Measurements from ENCODE around the gene OXA1L.
"Not testable (repeated sequence)": the region's sequence is repeated elsewhere in the genome, so short reads cannot be mapped to it uniquely, and the experiment has no call there.

The OXA1L gene

GRCh38 chr14:22801716-22802115 is 35.2 kb downstream of the OXA1L start:
- no peak for DNase-seq

GRCh38 chr14:22802860-22803686 is 36.6 kb downstream of the OXA1L start:
- no peak for DNase-seq

- no peak for DNase-seq
These were observed 37.1 kb downstream of the OXA1L start for GRCh38 chr14:22803687-22803974.

GRCh38 chr14:22805235-22805634 is 38.7 kb downstream of the OXA1L start:
- not testable (repeated sequence) for DNase-seq

- DNase-seq: no peak
These were observed 41.1 kb downstream of the OXA1L start for GRCh38 chr14:22807432-22808087.

- DNase-seq: no peak
These were observed 42.1 kb downstream of the OXA1L start for GRCh38 chr14:22808388-22809209.

DNA sequence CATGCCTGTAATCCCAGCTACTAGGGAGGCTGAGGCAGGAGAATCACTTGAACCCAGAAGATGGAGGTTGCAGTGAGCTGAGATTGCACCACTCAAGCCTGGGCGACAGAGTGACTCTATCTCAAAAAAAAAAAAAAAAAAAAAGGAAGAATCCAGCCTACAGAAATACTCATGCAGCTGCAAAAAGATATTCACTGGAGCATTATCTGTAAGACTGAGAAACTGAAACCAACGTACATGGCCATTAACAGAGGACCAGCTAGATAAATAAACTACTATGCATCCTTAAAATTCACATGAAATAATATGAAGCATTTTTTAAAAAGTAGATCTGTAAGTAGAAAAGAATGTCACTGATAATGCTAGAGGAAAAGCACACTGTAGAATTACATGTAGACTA is 45.2 kb downstream of the OXA1L start:
- peak; percentile 15 for DNase-seq

DNA sequence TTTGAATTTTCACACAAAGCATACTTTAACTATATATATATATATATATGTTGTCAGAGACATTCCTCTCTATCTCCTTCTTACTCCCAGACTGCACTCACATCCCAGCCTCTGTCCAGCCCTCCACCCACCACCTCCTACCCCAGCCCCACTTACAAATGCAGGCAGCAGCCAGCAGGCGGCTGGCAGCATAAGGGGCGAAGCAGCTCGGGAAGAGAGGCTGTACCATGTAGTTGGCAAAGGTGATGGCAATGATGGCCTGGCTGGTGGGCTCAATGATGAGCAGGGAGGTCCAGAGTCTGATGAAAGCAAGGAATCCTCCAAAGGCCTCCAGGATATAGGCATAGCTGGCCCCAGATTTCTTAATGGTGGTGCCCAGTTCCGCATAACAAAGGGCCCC is 46.3 kb downstream of the OXA1L start:
- no peak for DNase-seq

- DNase-seq: no peak
These were observed 46.7 kb downstream of the OXA1L start for GRCh38 chr14:22813145-22813544.

DNA sequence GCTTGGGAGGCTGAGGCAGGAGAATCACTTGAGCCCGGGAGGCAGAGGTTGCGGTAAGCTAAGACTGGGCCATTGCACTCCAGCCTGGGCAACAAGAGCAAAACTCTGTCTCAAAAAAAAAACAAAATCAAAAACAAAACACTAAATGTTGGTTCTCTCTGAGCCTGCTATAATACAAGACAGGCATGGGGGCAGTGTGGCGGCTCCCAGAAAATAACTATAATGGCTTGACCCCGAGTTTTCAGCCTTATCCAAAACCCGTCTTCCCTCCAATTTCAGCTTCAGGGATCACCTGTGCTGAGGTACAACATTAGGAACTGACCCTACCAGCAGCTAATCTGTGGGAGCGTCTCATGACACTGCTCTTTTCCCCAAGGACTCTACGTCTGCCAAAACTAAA is 47.9 kb downstream of the OXA1L start:
- no peak for DNase-seq

DNA sequence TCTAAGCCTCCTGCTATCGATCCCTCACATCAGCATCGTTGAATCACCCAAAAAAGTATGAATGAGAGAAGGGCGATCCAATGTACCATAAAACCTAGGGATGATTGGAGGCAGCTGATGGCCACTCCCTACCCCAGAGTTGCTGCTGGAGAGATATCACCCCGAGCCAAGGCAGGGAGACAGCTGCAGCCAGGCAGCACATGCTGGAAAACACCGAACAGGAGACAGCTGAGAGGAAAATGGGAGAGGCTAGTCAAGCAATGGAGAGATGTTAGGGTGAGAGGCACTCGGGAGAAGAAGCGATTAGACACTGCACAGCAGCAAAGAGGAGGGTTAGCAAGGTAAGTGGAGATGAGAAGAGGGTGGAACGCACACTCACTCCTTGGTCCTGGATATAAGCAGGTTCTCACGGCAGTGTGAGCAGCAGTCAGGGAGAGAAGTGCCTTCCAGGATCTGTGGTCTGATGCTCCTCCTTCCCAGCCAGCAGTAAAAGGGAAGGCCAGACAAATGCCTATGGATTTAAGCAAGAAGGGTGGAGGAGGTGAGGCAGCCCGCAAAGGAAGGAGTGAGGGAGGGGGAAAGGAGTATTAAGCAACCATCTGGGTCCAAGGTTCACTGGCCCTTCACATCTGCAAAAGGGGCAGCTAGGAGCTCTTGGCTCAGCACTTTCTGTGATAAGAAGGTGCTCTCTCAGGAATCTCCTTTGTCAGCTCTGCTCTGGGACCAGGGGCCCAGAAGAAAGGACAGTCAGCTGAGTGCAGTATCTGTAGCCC is 48.6 kb downstream of the OXA1L start, which contains the start of gene SLC7A7:
Gene SLC7A7 (minus strand): TSS at position 495 of the 773 bp plus-strand sequence. CDS start 2,037 bp downstream, outside the sequence.
- DNase-seq: no peak

DNA sequence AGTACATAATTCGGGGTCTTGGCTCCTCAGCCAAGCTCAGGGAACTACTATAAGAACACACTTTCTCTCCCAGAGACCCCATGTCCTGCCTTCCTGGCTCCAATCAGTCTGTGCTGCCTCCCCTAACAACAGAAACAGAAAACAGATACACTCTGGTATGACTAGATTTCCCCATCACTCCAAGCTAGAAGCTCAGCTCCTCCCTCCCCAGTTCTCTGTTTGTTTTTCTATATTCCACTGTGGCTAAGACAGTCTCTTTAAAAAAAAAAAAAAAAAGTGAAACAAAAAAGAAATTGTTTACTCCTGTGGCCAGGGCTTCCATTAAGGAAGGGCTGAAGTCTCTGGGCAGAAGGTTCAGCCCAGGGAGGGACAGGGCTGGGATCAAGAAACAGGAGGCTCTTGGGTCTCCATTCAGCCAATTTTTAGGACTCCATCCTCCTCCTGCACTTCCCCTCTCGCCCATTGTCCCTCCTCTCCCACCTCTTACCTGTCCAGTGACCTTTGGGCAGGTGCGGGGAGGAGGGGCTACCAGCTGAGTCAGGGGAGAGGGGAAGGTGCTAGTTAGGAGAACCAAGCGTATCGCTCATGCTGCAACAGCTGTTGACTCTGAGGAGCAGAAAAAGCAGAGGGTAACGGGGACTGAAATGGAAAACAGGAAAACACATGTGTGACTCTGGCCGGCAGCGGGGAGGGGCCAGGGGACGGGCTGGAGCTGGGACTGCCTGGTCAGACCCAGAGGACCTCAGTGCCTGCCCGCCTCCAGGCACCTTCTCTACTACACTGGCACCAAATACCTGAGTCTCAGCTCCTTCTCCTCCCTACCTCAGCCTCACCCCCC is 52.9 kb downstream of the OXA1L start:
- peak; percentile 56 for DNase-seq

- DNase-seq: peak; percentile 41
These were observed 54.2 kb downstream of the OXA1L start for GRCh38 chr14:22820731-22821130.

- DNase-seq: no peak
These were observed 54.9 kb downstream of the OXA1L start for GRCh38 chr14:22821193-22822015.

DNA sequence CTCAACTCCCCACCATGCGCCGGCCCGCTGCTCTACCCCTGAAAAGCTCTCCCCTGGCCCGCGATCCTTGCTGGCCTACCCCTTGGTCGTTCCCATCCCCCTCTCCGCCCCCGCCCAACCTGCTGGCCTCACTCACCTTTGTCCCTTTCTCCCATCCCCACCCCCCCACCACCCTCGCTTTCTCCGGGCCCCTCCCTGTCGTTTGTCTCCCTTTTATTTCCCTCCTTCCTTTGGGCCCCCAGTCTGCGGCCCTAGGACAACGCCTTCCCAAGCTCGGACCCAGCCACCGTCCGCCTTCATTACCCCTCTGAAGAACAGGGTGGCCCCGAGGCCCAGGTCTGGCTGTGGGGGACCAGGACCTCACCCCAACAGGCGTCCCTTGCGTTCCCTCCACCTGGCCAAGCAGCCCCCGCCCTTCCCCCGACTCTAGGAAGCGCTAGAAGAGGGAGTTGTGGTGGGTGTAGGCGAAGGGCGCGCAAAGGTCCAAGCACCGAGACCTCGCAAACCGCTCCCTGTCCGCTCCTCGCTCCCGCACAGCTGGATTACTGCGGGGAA is 55.6 kb downstream of the OXA1L start:
- no peak for DNase-seq
